IPS-NIHi7 (cell line): ENCODE results near the gene PPP4R3A.
"Not testable (repeated sequence)": the region's sequence is repeated elsewhere in the genome, so short reads cannot be mapped to it uniquely, and the experiment has no call there.

ENCODE experiments used
- DNase-seq: peaks from one replicate; pipeline ENCODE4 v3.0.0; 2012; ENCODE audit warnings: mixed read lengths; ENCODE audit errors: extremely low spot score

PPP4R3A gene

GRCh38 chr14:91503000-91503504 is 7.1 kb downstream of the PPP4R3A start:
- no peak for DNase-seq

DNA sequence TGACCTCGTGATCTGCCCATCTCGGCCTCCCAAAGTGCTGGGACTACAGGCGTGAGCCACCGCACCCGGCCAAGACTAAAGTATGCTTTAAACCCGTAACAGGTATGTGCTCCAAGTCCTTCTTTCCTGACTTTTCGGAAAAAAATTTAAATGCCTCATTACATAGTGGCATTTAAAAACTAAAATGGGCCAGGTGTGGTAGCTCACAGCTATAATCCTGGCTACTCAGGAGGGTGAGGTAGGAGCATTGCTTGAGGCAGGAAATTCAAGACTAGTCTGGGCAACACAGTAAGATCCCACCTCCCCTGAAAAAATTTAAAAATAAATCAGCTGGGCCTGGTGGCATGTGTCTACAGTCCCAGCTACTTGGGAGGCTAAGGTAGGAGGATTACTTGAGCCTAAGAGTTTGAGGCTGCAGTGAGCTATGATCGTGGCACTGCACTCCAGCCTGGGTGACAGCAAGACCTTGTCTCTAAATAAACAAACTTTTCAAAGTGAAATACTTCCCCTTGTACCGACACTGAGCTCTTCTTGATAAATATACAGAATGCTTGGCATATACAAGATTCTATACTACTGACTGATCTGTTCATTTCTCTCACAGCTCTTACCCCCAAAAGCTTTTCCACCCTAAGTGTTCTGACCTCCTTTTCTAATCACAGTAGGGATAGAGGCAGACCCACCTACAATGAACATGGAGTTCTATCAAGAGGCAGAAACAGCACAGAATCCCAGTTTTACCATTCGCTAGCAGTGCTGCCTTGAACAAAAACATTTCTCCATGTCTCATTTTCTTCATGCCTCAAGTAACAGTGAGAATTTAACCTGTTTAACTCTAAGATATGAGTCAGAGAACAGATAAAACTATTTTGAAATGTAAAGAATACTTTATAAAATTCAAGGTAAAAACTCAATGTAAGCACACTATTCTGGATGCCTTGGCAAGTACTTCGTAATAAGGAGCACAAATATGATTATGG is 7.9 kb downstream of the PPP4R3A start:
- DNase-seq = no peak

GRCh38 chr14:91501348-91501747 is 8.8 kb downstream of the PPP4R3A start:
- DNase-seq = no peak

DNA sequence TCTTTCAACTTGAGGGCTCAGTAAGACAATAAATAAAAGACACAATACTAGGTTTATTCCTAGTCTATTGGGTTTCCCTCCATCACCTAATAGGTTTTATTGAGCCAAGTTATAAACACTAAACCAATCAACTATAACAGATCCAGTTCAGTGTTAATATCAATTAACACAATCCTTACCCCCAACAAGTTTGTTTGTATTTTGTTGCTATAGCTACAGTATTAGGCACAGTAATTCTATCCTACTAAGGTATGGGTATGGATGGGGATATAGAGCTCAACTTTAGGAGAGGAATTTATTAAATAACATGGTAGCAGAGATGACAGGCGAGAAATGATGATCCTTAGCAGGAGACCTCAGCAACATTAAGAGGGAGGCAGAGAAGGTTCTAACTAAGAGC is 13.3 kb downstream of the PPP4R3A start:
- no peak for DNase-seq

GRCh38 chr14:91494392-91495065 is 15.6 kb downstream of the PPP4R3A start:
- not testable (repeated sequence) for DNase-seq

- no peak for DNase-seq
Measured at GRCh38 chr14:91493169-91493568, 16.9 kb downstream of the PPP4R3A start.

DNA sequence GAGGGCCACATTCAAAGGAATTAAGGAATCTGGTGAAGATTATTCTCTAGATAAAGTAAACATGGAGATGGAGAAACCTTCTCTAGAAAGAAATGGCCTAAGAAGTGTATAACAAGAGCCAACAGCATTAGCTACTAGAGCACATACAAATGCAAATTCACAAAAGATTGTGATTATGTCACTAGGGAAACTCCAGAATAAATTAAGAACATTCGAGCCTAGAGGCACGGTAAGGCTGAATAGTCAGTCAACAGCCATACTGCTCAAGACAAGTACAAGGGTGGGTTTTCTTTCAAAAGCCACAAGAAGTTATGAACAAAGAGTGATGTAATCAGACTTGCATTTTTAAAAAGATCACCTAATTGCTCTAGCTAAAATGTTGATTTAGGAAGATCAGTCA is 25.4 kb downstream of the PPP4R3A start:
- no peak for DNase-seq

GRCh38 chr14:91484186-91484585 is 25.9 kb downstream of the PPP4R3A start:
- no peak for DNase-seq

DNA sequence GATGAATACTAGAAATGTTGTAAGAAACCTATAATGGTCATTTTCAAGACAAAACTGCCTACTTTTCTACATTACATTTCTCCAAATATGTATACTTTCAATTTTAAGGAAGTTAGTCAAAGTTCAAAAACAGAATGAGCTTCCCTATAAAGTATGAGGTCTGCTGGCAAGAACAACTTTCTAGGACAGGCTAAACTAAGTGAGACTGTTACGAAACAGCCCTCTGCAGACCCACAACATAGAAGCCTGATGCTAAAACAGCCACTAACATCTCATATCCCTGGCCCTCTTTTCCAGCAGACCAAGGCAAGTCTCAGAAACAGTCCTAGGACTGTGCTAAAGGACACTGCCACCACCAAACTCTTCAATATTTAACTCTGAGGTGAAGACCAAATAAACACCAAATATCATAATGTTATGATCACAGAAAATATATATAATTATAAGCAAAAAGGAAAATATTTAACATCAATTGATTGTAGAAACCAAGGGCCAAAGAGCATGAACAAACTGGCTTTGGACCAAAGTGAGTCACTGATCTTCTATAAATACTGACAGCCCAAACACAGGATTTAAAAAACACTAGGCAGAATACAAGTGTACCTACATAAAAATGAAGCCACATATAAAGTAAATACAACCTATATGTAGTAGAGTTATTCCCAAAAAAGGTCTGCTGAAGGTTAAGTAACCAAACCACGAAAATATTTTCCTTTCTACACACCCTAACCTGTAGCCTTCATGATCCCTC is 27.7 kb downstream of the PPP4R3A start:
- no peak for DNase-seq

- no peak for DNase-seq
Measured at GRCh38 chr14:91477388-91477787, 32.7 kb downstream of the PPP4R3A start.

DNA sequence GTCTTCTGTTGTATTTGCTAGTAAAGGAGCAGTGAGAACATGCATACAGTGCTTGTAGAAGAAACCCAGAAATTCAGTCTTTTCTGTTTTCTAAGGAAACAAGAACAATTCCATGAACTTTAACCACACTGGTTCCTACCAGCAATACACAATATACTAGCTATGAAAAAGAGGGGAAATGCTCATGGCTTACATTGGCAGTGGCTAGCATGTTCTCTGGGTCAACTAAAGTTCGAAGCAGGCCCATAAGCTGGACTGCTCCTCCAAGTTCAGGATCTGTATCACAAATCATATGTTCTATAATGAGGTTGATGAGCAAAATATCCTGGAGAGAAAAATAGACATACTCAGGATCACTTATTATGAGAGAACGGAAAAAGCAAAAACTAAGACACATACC is 37.1 kb downstream of the PPP4R3A start:
- no peak for DNase-seq

DNA sequence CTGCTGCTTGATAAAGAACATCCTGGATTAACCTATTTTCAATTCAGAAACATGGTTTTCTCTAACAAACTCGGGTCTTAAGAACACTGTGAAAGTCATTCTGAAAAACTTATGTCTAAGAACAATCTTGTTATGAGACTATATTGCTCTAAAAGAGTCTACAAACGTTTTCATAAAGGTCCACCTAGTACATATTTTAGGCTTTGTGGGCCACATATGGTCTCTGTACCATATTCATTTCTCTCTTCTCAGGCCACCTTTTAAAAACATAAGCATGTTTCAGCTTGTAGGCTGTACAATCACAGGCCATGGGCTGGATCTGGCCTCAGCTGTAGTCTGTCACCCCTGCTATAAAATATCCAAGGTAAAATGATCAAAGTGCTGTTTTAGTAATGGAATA is 39.9 kb downstream of the PPP4R3A start:
- DNase-seq = no peak

- DNase-seq = no peak
Measured at GRCh38 chr14:91466192-91466591, 43.9 kb downstream of the PPP4R3A start.

- no peak for DNase-seq
Measured at GRCh38 chr14:91464615-91465205, 45.4 kb downstream of the PPP4R3A start.

- DNase-seq = no peak
Measured at GRCh38 chr14:91458612-91459011, 51.5 kb downstream of the PPP4R3A start.

- no peak for DNase-seq
Measured at GRCh38 chr14:91456283-91456682, 53.8 kb downstream of the PPP4R3A start.

DNA sequence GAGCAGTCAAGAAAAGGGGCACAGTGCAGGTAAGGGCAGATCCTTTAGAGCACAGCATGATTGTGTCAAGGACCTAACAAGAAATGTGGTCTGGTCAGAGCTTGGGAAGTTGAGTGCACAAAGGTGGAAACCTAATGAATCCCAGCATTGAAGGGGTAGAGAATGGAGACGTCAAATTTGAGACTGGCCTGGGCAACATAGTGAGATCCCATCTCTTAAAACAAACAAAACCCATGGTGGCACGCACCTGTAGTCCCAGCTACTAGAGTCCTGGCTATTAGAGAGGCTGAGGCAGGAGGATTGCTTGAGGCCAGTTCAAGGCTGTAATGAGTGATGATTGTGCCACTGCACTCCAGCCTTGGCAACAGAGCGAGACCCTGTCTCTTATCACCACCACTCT is 55.5 kb downstream of the PPP4R3A start:
- no peak for DNase-seq

GRCh38 chr14:91454155-91454554 is 56.0 kb downstream of the PPP4R3A start:
- DNase-seq = no peak

GRCh38 chr14:91453744-91454143 is 56.4 kb downstream of the PPP4R3A start:
- DNase-seq = no peak

- no peak for DNase-seq
Measured at GRCh38 chr14:91444335-91445020, 65.6 kb downstream of the PPP4R3A start.

GRCh38 chr14:91439345-91439744 is 70.8 kb downstream of the PPP4R3A start:
- DNase-seq = no peak
